Spinal cord (tissue), 10 donors: ENCODE results near the gene IGF2. TPM values are rescaled to one million over a fixed set of nuclear protein-coding genes. Genes with fewer than 3 reads are reported as not detected.

Source experiments
- DNase-seq, 6 donors: peaks; one replicate each; pipeline versions ENCODE4 v3.0.0 to v3.0.0-alpha.2; 2013 to 2015; ENCODE audit warnings: low spot score in 6 of 6, low read depth in 4 of 6
- H3K27ac ChIP-seq: one replicate; pipeline ENCODE4 v1.5.1; 2013; ENCODE audit warnings: low read depth, low read length, control low read depth
- H3K27me3 ChIP-seq: one replicate; pipeline ENCODE4 v1.6.1; 2013; ENCODE audit warnings: low read length; ENCODE audit not compliant: control insufficient read depth, insufficient read depth
- H3K36me3 ChIP-seq: one replicate; pipeline ENCODE4 v1.6.1; 2013; ENCODE audit warnings: low read length; ENCODE audit not compliant: control insufficient read depth, insufficient read depth
- H3K4me1 ChIP-seq: one replicate; pipeline ENCODE4 v1.6.1; 2013; ENCODE audit warnings: low read length; ENCODE audit not compliant: control insufficient read depth, insufficient read depth
- H3K4me3 ChIP-seq: one replicate; pipeline ENCODE4 v1.5.1; 2013; ENCODE audit warnings: low read depth, low read length, control low read depth
- H3K9me3 ChIP-seq: one replicate; pipeline ENCODE4 v1.6.1; 2013; ENCODE audit warnings: low read length; ENCODE audit not compliant: control insufficient read depth, insufficient read depth
- WGBS: methylation state at CpG from one replicate; pipeline ENCODE4 v1.1.5; 2013; ENCODE audit warnings: missing lambda C conversion rate; ENCODE audit not compliant: insufficient coverage; 5-methylcytosine and 5-hydroxymethylcytosine counted together
- polyA plus RNA-seq, 2 donors: library from polyadenylated mRNA; unstranded; fragments of 120-200 nt; gene quantifications; one replicate each; pipeline ENCODE4 v1.2.1, GENCODE V29; 2013; ENCODE audit not compliant: insufficient read length in 2 of 2
- total RNA-seq, 2 donors: library from RNA; depleted of rRNA in 1 of 2; stranded (reverse); fragments of 120-200 nt in 1 of 2; fragments of >200 nt in 1 of 2; gene quantifications; one replicate each; pipeline versions ENCODE4 v1.2.3 to v1.2.4, GENCODE V29; 2013 to 2014
- donor health status: healthy.

IGF2 gene
- total and polyA plus RNA-seq, 4 donors, result 132 to 558 (median 281) TPM

- DNase-seq, result no peak
- Histone ChIP-seq H3K27me3 (peaks cover 74% of the 10 kb centered on the region), H3K36me3 (no peaks in the 10 kb centered on the region), H3K9me3 (no peaks in the 10 kb centered on the region), H3K4me1 (peaks cover 46% of the 10 kb centered on the region), H3K27ac (no peak overlapping the region), H3K4me3 (no peak overlapping the region)
- 37% methylated on average over 10 of the region's 11 CpGs for WGBS
Measured at GRCh38 chr11:2147391-2147790, 8.2 kb upstream of the IGF2 start.

DNA sequence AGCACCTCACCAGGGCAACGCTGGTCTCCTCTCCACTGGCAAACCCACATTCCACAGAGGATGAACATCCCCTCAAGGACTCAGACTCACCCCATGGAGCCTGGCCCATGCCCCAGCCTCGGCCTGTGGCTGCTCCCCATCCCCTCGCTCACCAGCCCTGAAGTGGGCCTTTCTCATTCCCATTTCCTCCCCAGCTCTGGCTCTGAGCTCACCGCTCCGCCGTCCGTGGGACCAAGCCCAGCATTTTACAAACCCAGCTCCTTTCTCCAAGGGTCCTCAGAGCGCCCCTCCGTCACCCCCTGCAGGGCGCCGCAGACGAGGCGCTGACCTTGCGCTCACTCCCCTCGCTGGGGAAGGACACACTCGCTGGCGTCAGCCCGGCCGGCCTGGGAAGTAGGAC is 6.9 kb upstream of the IGF2 start:
- DNase-seq, result no peak
- Histone ChIP-seq H3K27ac (no peak overlapping the region), H3K4me1 (peaks cover 33% of the 10 kb centered on the region), H3K4me3 (no peak overlapping the region), H3K27me3 (peaks cover 87% of the 10 kb centered on the region), H3K36me3 (no peaks in the 10 kb centered on the region), H3K9me3 (no peaks in the 10 kb centered on the region)
- WGBS, result 15% methylated on average over 14 of the region's 19 CpGs

DNA sequence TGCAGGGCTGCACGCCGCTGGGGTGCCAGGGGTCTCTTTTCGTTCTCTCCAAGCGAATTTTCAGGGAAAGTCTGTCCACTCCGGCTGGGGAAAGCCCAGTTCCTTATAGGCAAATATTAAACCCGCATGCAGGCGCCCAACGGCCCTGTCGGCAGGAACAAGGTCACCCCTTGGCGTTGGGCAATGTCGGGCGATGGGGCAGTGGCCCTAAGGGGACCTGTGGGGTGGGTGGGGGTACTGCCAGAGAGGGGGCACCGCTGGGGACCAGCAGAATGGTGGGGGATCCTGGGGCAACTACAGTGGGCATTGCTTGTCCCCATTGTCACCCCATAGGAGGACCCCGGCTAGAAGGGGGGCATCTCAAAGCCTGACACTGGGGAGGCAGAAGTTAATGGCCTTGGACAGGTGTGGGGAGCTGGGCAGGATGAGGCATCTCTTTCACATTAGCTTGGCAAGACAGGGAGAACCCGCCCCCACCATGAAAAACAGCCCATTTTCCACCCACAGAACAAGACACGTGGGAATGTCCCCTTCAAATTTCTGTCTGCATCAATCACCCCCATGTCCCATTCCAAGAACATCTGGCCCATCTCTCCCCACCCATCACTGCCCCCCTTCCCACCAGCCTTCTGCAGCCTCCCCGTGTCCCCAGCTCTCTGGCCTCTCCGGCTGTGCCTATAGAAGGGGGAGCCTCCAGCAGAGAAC is 5.5 kb upstream of the IGF2 start:
- peaks cover 32% of the 10 kb centered on the region for H3K4me1 ChIP-seq
- no peaks in the 10 kb centered on the region for H3K9me3 ChIP-seq
- no peaks in the 10 kb centered on the region for H3K36me3 ChIP-seq
- WGBS, result 10% methylated on average over 14 of the region's 18 CpGs
- no peak overlapping the region for H3K27ac ChIP-seq
- peaks cover 95% of the 10 kb centered on the region for H3K27me3 ChIP-seq
- H3K4me3 ChIP-seq, result no peak overlapping the region
- DNase-seq, result no peak

GRCh38 chr11:2143799-2144543 is 4.8 kb upstream of the IGF2 start:
- no peaks in the 10 kb centered on the region for H3K9me3 ChIP-seq
- H3K4me1 ChIP-seq, result peaks cover 26% of the 10 kb centered on the region
- peaks cover 93% of the 10 kb centered on the region for H3K27me3 ChIP-seq
- no peak overlapping the region for H3K4me3 ChIP-seq
- peak in 1 of 6 donors; percentile 19 for DNase-seq
- 1% methylated on average over 72 of the region's 72 CpGs for WGBS
- no peaks in the 10 kb centered on the region for H3K36me3 ChIP-seq
- H3K27ac ChIP-seq, result no peak overlapping the region

DNA sequence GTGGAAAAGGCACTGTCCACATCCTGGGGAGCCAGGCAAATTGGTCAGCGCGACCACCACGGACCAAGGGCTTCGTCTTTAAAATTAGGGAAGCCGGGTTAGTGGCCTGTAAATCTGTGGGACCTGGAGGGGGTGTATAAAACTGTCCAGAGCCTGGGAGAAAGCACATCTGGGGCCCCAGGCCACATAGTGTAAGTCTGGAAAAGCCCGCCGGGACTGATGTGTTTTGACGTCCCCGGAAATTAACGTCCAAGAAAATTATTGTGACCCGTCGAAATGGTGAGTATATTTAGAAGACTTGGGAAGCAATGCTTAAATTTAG is 4.2 kb upstream of the IGF2 start:
- peaks cover 24% of the 10 kb centered on the region for H3K4me1 ChIP-seq
- no peak overlapping the region for H3K27ac ChIP-seq
- DNase-seq, result no peak
- 5% methylated on average over 12 of the region's 12 CpGs for whole genome bisulfite sequencing
- H3K27me3 ChIP-seq, result peaks cover 92% of the 10 kb centered on the region
- H3K9me3 ChIP-seq, result no peaks in the 10 kb centered on the region
- H3K36me3 ChIP-seq, result no peaks in the 10 kb centered on the region
- no peak overlapping the region for H3K4me3 ChIP-seq

- Histone ChIP-seq H3K4me3 (no peak overlapping the region), H3K9me3 (no peaks in the 10 kb centered on the region), H3K27me3 (peaks cover 91% of the 10 kb centered on the region), H3K36me3 (no peaks in the 10 kb centered on the region), H3K4me1 (peaks cover 22% of the 10 kb centered on the region), H3K27ac (no peak overlapping the region)
- 8% methylated on average over 4 of the region's 6 CpGs for WGBS
- DNase-seq, result no peak
Measured at GRCh38 chr11:2142762-2143202, 3.6 kb upstream of the IGF2 start.

- Histone ChIP-seq H3K27me3 (peaks cover 91% of the 10 kb centered on the region), H3K4me1 (peaks cover 25% of the 10 kb centered on the region), H3K27ac (no peak overlapping the region), H3K9me3 (no peaks in the 10 kb centered on the region), H3K4me3 (no peak overlapping the region), H3K36me3 (no peaks in the 10 kb centered on the region)
- 14% methylated on average over 5 of the region's 5 CpGs for WGBS
- no peak for DNase-seq
Measured at GRCh38 chr11:2142300-2142759, 3.1 kb upstream of the IGF2 start.

DNA sequence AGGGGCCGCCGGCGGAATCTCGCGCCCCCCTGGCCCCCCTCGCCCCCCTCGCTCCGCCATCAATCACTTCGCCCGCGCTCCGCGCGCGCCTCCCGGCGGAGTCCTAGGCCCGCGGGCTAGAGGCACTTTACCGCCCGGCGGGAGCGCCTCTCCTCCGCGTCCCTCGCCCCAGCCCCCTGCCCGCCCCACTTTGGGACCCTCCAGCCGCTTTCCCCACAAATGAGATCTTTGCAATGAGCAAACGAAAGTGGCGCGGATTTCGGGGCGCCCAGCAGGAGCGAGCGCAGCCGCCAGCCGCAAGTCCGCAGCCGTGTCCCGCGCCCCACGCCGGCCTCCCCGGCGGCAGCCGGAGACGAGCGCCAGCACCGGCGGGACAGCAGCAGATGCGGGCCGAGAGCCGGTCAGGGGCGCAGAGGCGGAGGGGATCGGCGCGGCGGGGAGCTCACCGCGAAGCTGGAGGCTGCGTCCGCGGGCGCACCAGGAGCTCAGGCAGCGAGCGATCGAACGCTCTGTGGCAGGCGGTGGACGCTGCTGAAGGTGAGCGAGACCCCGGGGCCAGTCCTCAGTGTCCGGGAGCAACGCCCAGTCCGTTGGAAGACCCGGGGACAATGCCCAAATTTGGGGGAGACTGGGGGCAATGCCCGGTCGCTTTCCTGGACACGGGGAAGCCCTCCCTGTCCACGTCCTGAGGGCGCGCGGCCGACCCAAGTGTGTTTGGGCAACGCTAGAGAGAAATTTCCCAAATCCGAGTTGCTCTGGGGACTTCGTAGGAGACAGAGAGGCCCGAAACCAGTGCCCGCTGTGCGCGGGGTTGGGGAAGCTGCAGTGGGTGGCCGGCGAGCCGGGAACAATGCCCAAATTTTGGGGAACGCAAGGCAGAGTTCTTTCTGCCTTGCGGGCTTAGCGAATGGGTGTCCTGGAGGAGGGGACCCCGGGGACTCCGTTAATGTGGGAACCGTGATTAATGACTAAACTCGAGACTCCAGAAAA is 1.5 kb upstream of the IGF2 start:
- H3K27me3 ChIP-seq, result peaks cover 86% of the 10 kb centered on the region
- WGBS, result 2% methylated on average over 95 of the region's 102 CpGs
- H3K27ac ChIP-seq, result no peak overlapping the region
- H3K4me3 ChIP-seq, result peak overlapping the region; percentile 12
- peak in 1 of 6 donors; percentile 40 for DNase-seq
- H3K36me3 ChIP-seq, result no peaks in the 10 kb centered on the region
- H3K9me3 ChIP-seq, result no peaks in the 10 kb centered on the region
- H3K4me1 ChIP-seq, result peaks cover 37% of the 10 kb centered on the region

- H3K4me3 ChIP-seq, result no peak overlapping the region
- H3K36me3 ChIP-seq, result no peaks in the 10 kb centered on the region
- DNase-seq, result no peak
- WGBS, result under 1% methylated on average over 56 of the region's 57 CpGs
- H3K4me1 ChIP-seq, result peaks cover 37% of the 10 kb centered on the region
- H3K27me3 ChIP-seq, result peaks cover 83% of the 10 kb centered on the region
- H3K27ac ChIP-seq, result no peak overlapping the region
- no peaks in the 10 kb centered on the region for H3K9me3 ChIP-seq
Measured at GRCh38 chr11:2139621-2140337, 590 bp upstream of the IGF2 start.
